ENCODE measurements around the gene ID4.

The ID4 gene

GRCh38 chr6:19841181-19841580 lies 4.0 kb downstream of the ID4 start:
- no peak for TF ChIP-seq CTCF (IDR thresholded peaks at IDR 0.05; ENCODE audit: low read depth, low read length)
- H3K4me3 ChIP-seq (ENCODE audit: low read depth, low read length), result no peak overlapping the region

- no peak overlapping the region for H3K4me3 ChIP-seq (ENCODE audit: low read depth, low read length)
- TF ChIP-seq CTCF (IDR thresholded peaks at IDR 0.05; ENCODE audit: low read depth, low read length), result no peak
Observed at GRCh38 chr6:19842030-19842615, 5.0 kb downstream of the ID4 start.

GRCh38 chr6:19844689-19845088 lies 7.5 kb downstream of the ID4 start:
- no peak for TF ChIP-seq CTCF (IDR thresholded peaks at IDR 0.05; ENCODE audit: low read depth, low read length)
- no peak overlapping the region for H3K4me3 ChIP-seq (ENCODE audit: low read depth, low read length)

GRCh38 chr6:19845266-19846041 lies 8.3 kb downstream of the ID4 start:
- TF ChIP-seq CTCF (IDR thresholded peaks at IDR 0.05; ENCODE audit: low read depth, low read length), result no peak

GRCh38 chr6:19848465-19849029 lies 11.4 kb downstream of the ID4 start:
- TF ChIP-seq CTCF (IDR thresholded peaks at IDR 0.05; ENCODE audit: low read depth, low read length), result no peak
- H3K4me3 ChIP-seq (ENCODE audit: low read depth, low read length), result no peak overlapping the region

More at GRCh38 chr6:19845266-19846041, 8.3 kb downstream of the ID4 start:
- no peak overlapping the region for H3K4me3 ChIP-seq (ENCODE audit: low read depth, low read length)

GRCh38 chr6:19849196-19849595 lies 12.0 kb downstream of the ID4 start:
- no peak overlapping the region for H3K4me3 ChIP-seq (ENCODE audit: low read depth, low read length)
- no peak for TF ChIP-seq CTCF (IDR thresholded peaks at IDR 0.05; ENCODE audit: low read depth, low read length)

- no peak overlapping the region for H3K4me3 ChIP-seq (ENCODE audit: low read depth, low read length)
- TF ChIP-seq CTCF (IDR thresholded peaks at IDR 0.05; ENCODE audit: low read depth, low read length), result no peak
Observed at GRCh38 chr6:19849755-19850154, 12.6 kb downstream of the ID4 start.
